A673 (cell line): ENCODE results near the gene SLC2A13.

Source experiments
- EZH2 ChIP-seq: fragments of 200-600 bp; sonication (generic); IDR thresholded peaks from 2 replicates; pipeline ENCODE4 v1.6.1; 2017; ENCODE audit warnings: borderline replicate concordance, low read depth, mild to moderate bottlenecking, mixed read lengths, antibody characterized with exemption, low read length; ENCODE audit not compliant: poor library complexity, severe bottlenecking
- TF ChIP-seq, protein P1 (sequence below): fragments of 300-800, 200-600 bp; sonication (generic); conservative IDR thresholded peaks from 2 replicates; pipeline ENCODE4 v1.5.1; 2017; ENCODE audit warnings: low read depth, mild to moderate bottlenecking, antibody characterized with exemption, low read length, moderate library complexity, mixed read lengths

DNA sequence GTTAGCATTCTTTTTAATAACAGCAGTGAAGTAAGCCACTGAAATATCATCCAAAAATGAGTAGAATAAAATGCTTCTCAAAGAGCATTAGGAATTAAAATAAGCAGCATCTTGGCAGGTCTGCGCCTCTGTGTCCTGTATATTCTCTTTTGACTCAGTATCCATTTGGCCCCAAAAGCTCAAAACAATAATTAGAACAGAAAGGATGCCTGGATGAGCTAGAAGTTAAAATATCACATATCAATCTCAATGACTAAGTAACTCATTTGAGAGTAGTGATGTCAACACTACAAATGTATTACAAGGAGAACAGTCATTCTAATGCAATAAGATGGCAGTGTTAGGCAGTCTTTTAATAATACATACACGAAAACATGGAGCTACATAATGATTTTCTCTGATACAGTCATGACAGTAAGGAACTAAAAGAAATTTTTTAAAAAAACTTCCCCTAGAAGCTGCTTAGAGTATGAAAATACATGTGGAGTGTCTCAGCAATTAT is 325.4 kb downstream of the SLC2A13 start:
- TF ChIP-seq, protein P1, sequence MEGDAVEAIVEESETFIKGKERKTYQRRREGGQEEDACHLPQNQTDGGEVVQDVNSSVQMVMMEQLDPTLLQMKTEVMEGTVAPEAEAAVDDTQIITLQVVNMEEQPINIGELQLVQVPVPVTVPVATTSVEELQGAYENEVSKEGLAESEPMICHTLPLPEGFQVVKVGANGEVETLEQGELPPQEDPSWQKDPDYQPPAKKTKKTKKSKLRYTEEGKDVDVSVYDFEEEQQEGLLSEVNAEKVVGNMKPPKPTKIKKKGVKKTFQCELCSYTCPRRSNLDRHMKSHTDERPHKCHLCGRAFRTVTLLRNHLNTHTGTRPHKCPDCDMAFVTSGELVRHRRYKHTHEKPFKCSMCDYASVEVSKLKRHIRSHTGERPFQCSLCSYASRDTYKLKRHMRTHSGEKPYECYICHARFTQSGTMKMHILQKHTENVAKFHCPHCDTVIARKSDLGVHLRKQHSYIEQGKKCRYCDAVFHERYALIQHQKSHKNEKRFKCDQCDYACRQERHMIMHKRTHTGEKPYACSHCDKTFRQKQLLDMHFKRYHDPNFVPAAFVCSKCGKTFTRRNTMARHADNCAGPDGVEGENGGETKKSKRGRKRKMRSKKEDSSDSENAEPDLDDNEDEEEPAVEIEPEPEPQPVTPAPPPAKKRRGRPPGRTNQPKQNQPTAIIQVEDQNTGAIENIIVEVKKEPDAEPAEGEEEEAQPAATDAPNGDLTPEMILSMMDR = no peak
- no peak for TF ChIP-seq EZH2
